ENCODE results near the gene FAR2. TPM values are rescaled to one million over a fixed set of nuclear protein-coding genes. Genes with fewer than 3 reads are reported as not detected.

Gene FAR2
- total and polyA plus RNA-seq, 2 donors (not counting 3 experiments of a cell fraction or from before 2014, with no cell fraction given), result 32.3 to 61.7 TPM

DNA sequence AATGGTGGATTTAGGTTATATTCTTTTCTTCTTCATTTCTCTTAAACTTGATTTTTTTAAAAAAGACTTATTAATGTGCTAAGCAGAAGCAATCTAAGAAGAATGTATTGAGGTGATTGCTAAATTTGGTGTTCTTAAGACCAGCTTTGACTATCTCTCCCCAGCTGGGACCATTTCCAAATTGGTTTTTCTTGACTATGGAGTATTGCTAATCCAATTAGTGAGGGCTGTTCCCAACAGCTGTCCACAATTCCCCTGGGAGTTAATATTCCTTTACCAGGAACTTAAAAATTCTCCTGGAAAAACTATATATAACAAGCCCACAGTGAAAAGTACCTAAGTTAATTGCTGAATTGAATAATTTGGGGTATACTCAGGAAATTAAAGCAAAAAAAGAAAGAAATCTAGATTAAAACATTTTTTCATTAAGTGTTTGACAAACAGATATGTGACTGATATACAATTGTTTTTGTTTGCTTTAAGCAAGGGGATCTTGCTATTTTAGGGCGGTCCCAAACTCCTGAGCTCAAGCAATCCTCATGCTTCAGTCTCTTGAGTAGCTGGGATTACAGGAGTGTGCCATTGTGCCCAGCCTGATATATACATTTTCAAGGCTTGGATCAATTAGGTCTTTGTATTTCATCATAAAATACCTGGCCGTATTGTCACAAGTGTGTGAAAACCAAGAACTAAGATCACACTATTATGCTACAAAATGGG is 105.0 kb downstream of the FAR2 start:
- Histone ChIP-seq H3K4me3 (replicated peaks in 1 of 3; ENCODE audit: insufficient read depth in 1 of 3, low read depth in 1 of 3, low read length in 3 of 3) (no peak overlapping the region), H3K4me2 (ENCODE audit: insufficient read depth, low read length) (no peak overlapping the region), H4K20me1 (replicated peaks; ENCODE audit: control insufficient read depth, extremely low read depth, insufficient read depth, low read length) (no peaks in the 10 kb centered on the region), H3K9me1 (replicated peaks; ENCODE audit: control insufficient read depth, extremely low read depth, insufficient read depth, low read length) (no peaks in the 10 kb centered on the region), H3K9me3 (replicated peaks; ENCODE audit: control insufficient read depth, insufficient read depth, low read length) (no peaks in the 10 kb centered on the region), H3K27ac (ENCODE audit: insufficient read depth, low read depth, low read length) (no peak overlapping the region), H3K4me1 (ENCODE audit: control insufficient read depth, extremely low read depth, insufficient read depth, low read length) (no peaks in the 10 kb centered on the region), H3K27me3 (ENCODE audit: control insufficient read depth in 2 of 2, insufficient read depth in 2 of 2, low read length in 2 of 2) (no peaks in the 10 kb centered on the region), H3K79me2 (ENCODE audit: control insufficient read depth, insufficient read depth, low read length) (no peaks in the 10 kb centered on the region), H3K9ac (replicated peaks; ENCODE audit: extremely low read depth, insufficient read depth, low read length) (no peak overlapping the region), H3K36me3 (ENCODE audit: control insufficient read depth in 2 of 2, extremely low read depth in 1 of 2, insufficient read depth in 2 of 2, low read length in 2 of 2) (no peaks in the 10 kb centered on the region), H2AFZ (ENCODE audit: low read depth, low read length) (no peak overlapping the region)
- TF ChIP-seq MYC (IDR thresholded peaks at IDR 0.05; ENCODE audit: low read depth, low read length), result no peak
- TF ChIP-seq POLR2A (IDR thresholded peaks at IDR 0.05; ENCODE audit: low read depth, low read length), result no peak
- no peak for TF ChIP-seq EZH2 (IDR thresholded peaks at IDR 0.05; ENCODE audit: borderline replicate concordance, low read depth, low read length, severe bottlenecking)
- no peak for TF ChIP-seq FOS (IDR thresholded peaks at IDR 0.05; ENCODE audit: borderline replicate concordance, insufficient read depth, low read length)
- TF ChIP-seq, protein P1, sequence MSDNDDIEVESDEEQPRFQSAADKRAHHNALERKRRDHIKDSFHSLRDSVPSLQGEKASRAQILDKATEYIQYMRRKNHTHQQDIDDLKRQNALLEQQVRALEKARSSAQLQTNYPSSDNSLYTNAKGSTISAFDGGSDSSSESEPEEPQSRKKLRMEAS (IDR thresholded peaks at IDR 0.05; ENCODE audit: insufficient read depth, insufficient read length), result no peak
- no peak for TF ChIP-seq POLR2AphosphoS5 (IDR thresholded peaks at IDR 0.05; ENCODE audit: insufficient read depth, low read depth, low read length)
- no peak for TF ChIP-seq JUN (IDR thresholded peaks at IDR 0.05; ENCODE audit: borderline replicate concordance, insufficient read depth, insufficient read length, low read depth)
- TF ChIP-seq GATA2 (IDR thresholded peaks at IDR 0.05; ENCODE audit: insufficient read depth, insufficient read length, low read depth, low read length), result no peak
- TF ChIP-seq, protein P2, sequence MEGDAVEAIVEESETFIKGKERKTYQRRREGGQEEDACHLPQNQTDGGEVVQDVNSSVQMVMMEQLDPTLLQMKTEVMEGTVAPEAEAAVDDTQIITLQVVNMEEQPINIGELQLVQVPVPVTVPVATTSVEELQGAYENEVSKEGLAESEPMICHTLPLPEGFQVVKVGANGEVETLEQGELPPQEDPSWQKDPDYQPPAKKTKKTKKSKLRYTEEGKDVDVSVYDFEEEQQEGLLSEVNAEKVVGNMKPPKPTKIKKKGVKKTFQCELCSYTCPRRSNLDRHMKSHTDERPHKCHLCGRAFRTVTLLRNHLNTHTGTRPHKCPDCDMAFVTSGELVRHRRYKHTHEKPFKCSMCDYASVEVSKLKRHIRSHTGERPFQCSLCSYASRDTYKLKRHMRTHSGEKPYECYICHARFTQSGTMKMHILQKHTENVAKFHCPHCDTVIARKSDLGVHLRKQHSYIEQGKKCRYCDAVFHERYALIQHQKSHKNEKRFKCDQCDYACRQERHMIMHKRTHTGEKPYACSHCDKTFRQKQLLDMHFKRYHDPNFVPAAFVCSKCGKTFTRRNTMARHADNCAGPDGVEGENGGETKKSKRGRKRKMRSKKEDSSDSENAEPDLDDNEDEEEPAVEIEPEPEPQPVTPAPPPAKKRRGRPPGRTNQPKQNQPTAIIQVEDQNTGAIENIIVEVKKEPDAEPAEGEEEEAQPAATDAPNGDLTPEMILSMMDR (IDR thresholded peaks at IDR 0.05; ENCODE audit: extremely low read depth in 1 of 2, insufficient read depth in 1 of 2, low read depth in 1 of 2, low read length in 2 of 2), result no peak
- dilution Hi-C loops (cut with MboI; ENCODE audit: extremely low pct_ligation_motif_present, low sequenced_read_pairs) (no loop called here), intact Hi-C loops (cut with micrococcal nuclease) (no loop called here)
- BruUV-seq (replicated peaks), result no TSS peak
- FAIRE-seq, result peak; percentile 42
- CTCF ChIA-PET, result no interaction called here
- POLR2A ChIA-PET, result no interaction called here
- DNase-seq (ENCODE audit: low read depth, low spot score), result no peak

Measured in endothelial cell of umbilical vein (primary cell).